GM12878 (cell line): ENCODE data around the gene UBE2G2. TPM values are rescaled to one million over a fixed set of nuclear protein-coding genes. Genes with fewer than 3 reads are reported as not detected.

Source experiments
- ATAC-seq: fragments of 200-7000 bp; cut with Tn5 transposase; 3 replicates; pipeline ENCODE4 v1.9.1; 2020; ENCODE audit warnings: mild to moderate bottlenecking, moderate library complexity
- BruUV-seq: library from RNA; stranded (reverse); fragments of 400-500 nt; replicated peaks from 2 replicates; lab custom pipeline; 2021; lab: Mats Ljungman, UMichigan
- CTCF ChIA-PET: fragments of 300-600 bp; sonication (Branson Sonifier 250); formaldehyde crosslinking; extraction: SDS; loops from one replicate; lab custom pipeline; 2021; ENCODE audit warnings: inconsistent platforms; lab: Yijun Ruan, JAX
- POLR2A ChIA-PET: fragments of 350-600 bp; formaldehyde crosslinking; extraction: SDS; loops from one replicate; lab custom pipeline; 2021; ENCODE audit warnings: inconsistent platforms; lab: Charles Lee
- RAD21 ChIA-PET: fragments of 300-600 bp; sonication (Branson Sonifier 250); formaldehyde crosslinking; loops from one replicate; lab custom pipeline; 2023; ENCODE audit warnings: antibody characterized with exemption; ENCODE audit not compliant: unreplicated experiment; lab: Charles Lee
- SMC1A ChIA-PET: fragments of 300-600 bp; sonication (Branson Sonifier 250); formaldehyde crosslinking; loops from one replicate; lab custom pipeline; 2023; ENCODE audit not compliant: unreplicated experiment, uncharacterized antibody; lab: Charles Lee
- DNase-seq: peaks from one replicate; pipeline ENCODE4 v3.0.0-alpha.2; 2011; ENCODE audit warnings: low read depth, low spot score
- FAIRE-seq: peaks from 3 replicates; lab custom pipeline; 2011; peaks lifted over from hg19 to GRCh38; lab: Jason Lieb, UNC
- H2AFZ ChIP-seq: 2 replicates; pipeline ENCODE4 v1.6.0; 2011; ENCODE audit warnings: low read depth, low read length, control low read depth; ENCODE audit not compliant: control insufficient read depth
- H3K27ac ChIP-seq: 2 replicates; pipeline ENCODE4 v1.5.1; 2011; ENCODE audit warnings: control low read depth; ENCODE audit not compliant: control insufficient read depth, insufficient read depth
- H3K27me3 ChIP-seq, 2 experiments: replicated peaks in 1 of 2; 2 replicates each; pipeline versions ENCODE4 v1.6.0 to v1.6.1; 2011; ENCODE audit warnings: low read length in 1 of 2; ENCODE audit not compliant: control insufficient read depth in 2 of 2, insufficient read depth in 2 of 2
- H3K36me3 ChIP-seq, 2 experiments: 2 replicates each; pipeline ENCODE4 v1.5.1; 2011; ENCODE audit warnings: low read length in 1 of 2; ENCODE audit not compliant: control insufficient read depth in 2 of 2, insufficient read depth in 2 of 2
- H3K4me1 ChIP-seq: 2 replicates; pipeline ENCODE4 v1.6.1; 2011; ENCODE audit warnings: mild to moderate bottlenecking, low read length, moderate library complexity, mixed read lengths; ENCODE audit not compliant: control insufficient read depth, insufficient read depth
- H3K4me2 ChIP-seq: 2 replicates; pipeline ENCODE4 v1.6.0; 2011; ENCODE audit warnings: control low read depth; ENCODE audit not compliant: control insufficient read depth, insufficient read depth
- H3K4me3 ChIP-seq: fragments of 200-600 bp; sonication (generic); 2 replicates; pipeline ENCODE4 v1.5.1; 2016
- H3K79me2 ChIP-seq: 2 replicates; pipeline ENCODE4 v1.6.0; 2011; ENCODE audit warnings: low read length; ENCODE audit not compliant: control insufficient read depth, insufficient read depth
- H3K9ac ChIP-seq: 2 replicates; pipeline ENCODE4 v1.8.0; 2011; ENCODE audit warnings: low read length, control low read depth, mixed read lengths; ENCODE audit not compliant: control insufficient read depth, insufficient read depth
- H3K9me3 ChIP-seq: replicated peaks from 3 replicates; pipeline ENCODE4 v1.5.1; 2011; ENCODE audit warnings: mild to moderate bottlenecking, low read length; ENCODE audit not compliant: control insufficient read depth, insufficient read depth
- H4K20me1 ChIP-seq: 2 replicates; pipeline ENCODE4 v1.6.0; 2011; ENCODE audit not compliant: control insufficient read depth, insufficient read depth
- HDAC6 ChIP-seq: fragments of 200-600 bp; sonication (generic); IDR thresholded peaks from one replicate; pipeline ENCODE4 v1.8.0; 2017; ENCODE audit warnings: antibody characterized with exemption; ENCODE audit not compliant: unreplicated experiment
- IKZF1 ChIP-seq: fragments of 450-650 bp; conservative IDR thresholded peaks from 2 replicates; pipeline ENCODE4 v1.6.1; 2017; ENCODE audit warnings: antibody characterized with exemption, mild to moderate bottlenecking
- NFYB ChIP-seq: IDR thresholded peaks from 2 replicates; pipeline ENCODE4 v1.6.1; 2011; ENCODE audit warnings: low read depth, mild to moderate bottlenecking, low read length, improper control_type of control experiment, moderate library complexity; ENCODE audit not compliant: insufficient read depth
- NRF1 ChIP-seq: conservative IDR thresholded peaks from 2 replicates; pipeline ENCODE4 v1.6.1; 2011; ENCODE audit warnings: mild to moderate bottlenecking, low read depth, low read length, improper control_type of control experiment
- PAX5 ChIP-seq: IDR thresholded peaks from 2 replicates; pipeline ENCODE4 v1.6.1; 2011; ENCODE audit warnings: low read depth, low read length, borderline replicate concordance
- RCOR1 ChIP-seq: conservative IDR thresholded peaks from 2 replicates; pipeline ENCODE4 v1.6.1; 2012; ENCODE audit warnings: low read depth, low read length, improper control_type of control experiment
- SIN3A ChIP-seq: IDR thresholded peaks from 2 replicates; pipeline ENCODE4 v1.6.1; 2012; ENCODE audit warnings: low read depth, low read length, improper control_type of control experiment
- SMAD5 ChIP-seq: IDR thresholded peaks from 2 replicates; pipeline ENCODE4 v1.6.1; 2016; ENCODE audit warnings: antibody characterized with exemption, low read depth
- STAT1 ChIP-seq: fragments of 450-650 bp; conservative IDR thresholded peaks from 2 replicates; pipeline ENCODE4 v1.6.1; 2014; ENCODE audit warnings: antibody characterized with exemption, mild to moderate bottlenecking
- ZNF384 ChIP-seq: IDR thresholded peaks from 2 replicates; pipeline ENCODE4 v1.6.1; 2012; ENCODE audit warnings: low read depth, mild to moderate bottlenecking, low read length, improper control_type of control experiment, borderline replicate concordance
- WGBS: methylation state at CpG from one replicate; pipeline ENCODE4 v1.1.6; 2016; ENCODE audit warnings: low lambda C conversion rate; ENCODE audit not compliant: insufficient replicate concordance, insufficient coverage; ENCODE audit errors: missing lambda C conversion rate; 5-methylcytosine and 5-hydroxymethylcytosine counted together
- in situ Hi-C: fragments of 300-500 bp; cut with MboI; formaldehyde crosslinking; loops from 9 replicates; pipeline ENCODE4 v1.14.3; 2018; ENCODE audit warnings: mixed read lengths
- intact Hi-C: fragments of 100-400 bp; cut with micrococcal nuclease; formaldehyde crosslinking; loops from one replicate; pipeline ENCODE4 v1.14.2; 2022; ENCODE audit not compliant: unreplicated experiment
- polyA plus RNA-seq, 11 experiments: library from polyadenylated mRNA; depleted of rRNA in 4 of 11; unstranded in 6 of 11; stranded (reverse) in 5 of 11; fragments of >200 nt; fragmentation: Nextera tagmentation in 4 of 11; fragmentation: Illumina TruSeq in 1 of 11; extraction: Ambion mirVana in 4 of 11; extraction: Trizol in 1 of 11; gene quantifications; 1 replicate in 1 of 11; 2 replicates in 10 of 11; pipeline versions ENCODE4 v1.2.1 to v1.2.3, GENCODE V29; 2011 to 2016; ENCODE audit warnings: inconsistent platforms in 2 of 11, missing spikeins in 2 of 11, low read depth in 1 of 11
- total RNA-seq, 4 experiments: library from RNA; depleted of rRNA in 3 of 4; stranded (reverse); fragments of >200 nt in 3 of 4; fragmentation: Illumina TruSeq in 1 of 4; extraction: Trizol in 1 of 4; gene quantifications; 2 replicates each; pipeline versions ENCODE4 v1.2.1 to v1.2.3, GENCODE V29; 2013 to 2021
- TF ChIP-seq, protein P1 (sequence below), 3 experiments: IDR thresholded peaks in 2 of 3; conservative IDR thresholded peaks in 1 of 3; 2 replicates each; pipeline ENCODE4 v1.5.1; 2011; ENCODE audit warnings: low read depth in 3 of 3, low read length in 3 of 3, mild to moderate bottlenecking in 3 of 3, control low read depth in 2 of 3, moderate library complexity in 2 of 3, inconsistent platforms in 1 of 3, mixed read lengths in 1 of 3; ENCODE audit not compliant: control insufficient read depth in 2 of 3, insufficient read depth in 1 of 3; ENCODE audit errors: extremely low read depth in 1 of 3
- TF ChIP-seq, protein P2 (sequence below): fragments of 450-650 bp; formaldehyde crosslinking; IDR thresholded peaks from 2 replicates; pipeline ENCODE4 v1.4.0; 2022; ENCODE audit warnings: mild to moderate bottlenecking, moderate library complexity
- TF ChIP-seq, protein P3 (sequence below): IDR thresholded peaks from 2 replicates; pipeline ENCODE4 v1.6.1; 2012; ENCODE audit warnings: low read depth, low read length, improper control_type of control experiment

Gene UBE2G2
- total and polyA plus RNA-seq, 10 of the 15 experiments (the other 5 are each of a cell fraction or from before 2014, with no cell fraction given) = 27.0 to 139 (median 75.9) TPM

DNA sequence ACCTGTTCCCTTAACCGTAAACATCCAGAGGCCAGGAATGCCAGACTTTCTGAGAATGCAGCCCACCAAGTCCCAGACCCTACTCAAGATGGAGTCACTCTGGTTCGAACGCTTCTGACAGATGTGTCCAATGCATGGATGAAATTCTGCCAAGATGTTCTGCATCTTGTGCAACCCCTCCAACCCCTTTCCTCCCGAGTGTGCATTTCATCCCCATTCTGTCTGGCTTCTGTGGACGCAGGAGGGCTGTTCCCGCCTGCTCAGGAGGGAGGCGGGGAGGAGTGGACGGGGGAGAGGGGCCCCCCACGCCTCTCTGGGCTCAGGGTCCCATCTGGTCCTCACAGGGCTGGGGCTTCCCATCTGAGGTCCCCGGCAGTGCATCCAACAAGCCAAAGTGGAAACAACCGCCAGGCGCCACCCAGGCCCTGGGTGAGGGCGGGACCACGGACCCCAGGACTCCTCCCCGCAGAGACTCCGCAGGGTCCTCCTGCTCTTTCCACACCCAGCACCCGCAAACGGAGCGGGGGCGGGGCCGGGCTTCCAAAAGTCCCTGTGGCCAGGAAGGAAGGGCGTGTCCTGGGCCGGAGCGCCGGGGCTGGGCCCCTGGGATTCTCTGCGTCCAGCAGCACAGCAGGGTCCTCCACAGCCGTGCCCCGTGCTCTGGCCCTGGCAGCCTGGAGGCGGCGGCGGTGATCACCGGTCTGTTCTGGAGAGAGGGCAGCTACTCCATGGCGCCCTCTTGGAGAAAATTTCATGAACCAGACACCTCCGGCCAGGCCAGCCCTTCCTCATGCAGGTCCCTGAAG lies 44.0 kb upstream of the UBE2G2 start (continued):
- TF ChIP-seq, protein P1, sequence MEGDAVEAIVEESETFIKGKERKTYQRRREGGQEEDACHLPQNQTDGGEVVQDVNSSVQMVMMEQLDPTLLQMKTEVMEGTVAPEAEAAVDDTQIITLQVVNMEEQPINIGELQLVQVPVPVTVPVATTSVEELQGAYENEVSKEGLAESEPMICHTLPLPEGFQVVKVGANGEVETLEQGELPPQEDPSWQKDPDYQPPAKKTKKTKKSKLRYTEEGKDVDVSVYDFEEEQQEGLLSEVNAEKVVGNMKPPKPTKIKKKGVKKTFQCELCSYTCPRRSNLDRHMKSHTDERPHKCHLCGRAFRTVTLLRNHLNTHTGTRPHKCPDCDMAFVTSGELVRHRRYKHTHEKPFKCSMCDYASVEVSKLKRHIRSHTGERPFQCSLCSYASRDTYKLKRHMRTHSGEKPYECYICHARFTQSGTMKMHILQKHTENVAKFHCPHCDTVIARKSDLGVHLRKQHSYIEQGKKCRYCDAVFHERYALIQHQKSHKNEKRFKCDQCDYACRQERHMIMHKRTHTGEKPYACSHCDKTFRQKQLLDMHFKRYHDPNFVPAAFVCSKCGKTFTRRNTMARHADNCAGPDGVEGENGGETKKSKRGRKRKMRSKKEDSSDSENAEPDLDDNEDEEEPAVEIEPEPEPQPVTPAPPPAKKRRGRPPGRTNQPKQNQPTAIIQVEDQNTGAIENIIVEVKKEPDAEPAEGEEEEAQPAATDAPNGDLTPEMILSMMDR (IDR thresholded peaks at IDR 0.05 in 2 of 3, conservative IDR thresholded peaks at IDR 0.05 in 1 of 3; ENCODE audit: control insufficient read depth in 2 of 3, extremely low read depth in 1 of 3, insufficient read depth in 1 of 3, low read depth in 3 of 3, low read length in 3 of 3) = peak; percentile 18 to 32 (median 27); a peak in 4 of 6 replicates
- TF ChIP-seq STAT1 (no peak), IKZF1 (peak; percentile 60; the same call in 1 of the 2 replicates)
- TF ChIP-seq, all 136 proteins: peak for 9

DNA sequence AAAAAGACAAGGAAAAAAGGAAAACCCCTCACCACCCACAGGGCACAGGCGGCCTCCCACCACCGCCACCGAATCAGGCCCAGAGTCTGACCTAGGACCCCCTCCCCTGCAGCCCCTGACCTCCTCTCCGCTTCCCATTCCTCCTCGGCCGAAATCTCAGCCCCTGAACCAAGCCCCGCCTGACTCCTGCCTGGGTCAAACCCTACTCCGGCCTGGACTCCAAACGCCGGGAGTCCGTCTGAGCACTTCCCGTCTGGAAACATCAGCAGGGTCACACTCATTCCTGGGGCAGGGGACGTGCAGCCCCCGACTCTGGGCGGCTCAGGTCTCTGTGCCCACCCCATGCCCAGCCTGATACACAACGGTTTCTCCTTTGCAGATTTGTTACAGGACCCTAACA lies 42.6 kb upstream of the UBE2G2 start:
- Histone ChIP-seq H3K4me1 (no peaks in the 10 kb centered on the region; the same call in 1 of the 2 replicates), H3K79me2 (no peaks in the 10 kb centered on the region), H3K27me3 (no peaks in the 10 kb centered on the region; a peak in 2 of 4 replicates), H3K4me3 (no peak overlapping the region), H3K9me3 (no peaks in the 10 kb centered on the region), H3K27ac (no peak overlapping the region), H3K4me2 (no peak overlapping the region), H3K36me3 (peaks cover 0 to 4% of the 10 kb centered on the region in 2 experiments; a peak in 2 of 4 replicates), H3K9ac (no peak overlapping the region), H4K20me1 (no peaks in the 10 kb centered on the region), H2AFZ (no peak overlapping the region)
- SMC1A ChIA-PET = no interaction called here
- CTCF ChIA-PET = no interaction called here
- no TSS peak for BruUV-seq
- intact Hi-C loops (no loop called here), in situ Hi-C loops (no loop called here)
- FAIRE-seq (no peak), ATAC-seq (no peak), DNase-seq (no peak)
- RAD21 ChIA-PET = no interaction called here
- POLR2A ChIA-PET = interaction anchor here (0.6 kb wide), 1 partner anchor 500 kb away, joined by 5 read pairs; no protein-coding TSS in a partner anchor
- WGBS = 64% methylated on average over 16 of the region's 16 CpGs
- no peak for TF ChIP-seq SMAD5
- no peak for TF ChIP-seq ZNF384
- no peak for TF ChIP-seq SIN3A
- TF ChIP-seq, protein P2, sequence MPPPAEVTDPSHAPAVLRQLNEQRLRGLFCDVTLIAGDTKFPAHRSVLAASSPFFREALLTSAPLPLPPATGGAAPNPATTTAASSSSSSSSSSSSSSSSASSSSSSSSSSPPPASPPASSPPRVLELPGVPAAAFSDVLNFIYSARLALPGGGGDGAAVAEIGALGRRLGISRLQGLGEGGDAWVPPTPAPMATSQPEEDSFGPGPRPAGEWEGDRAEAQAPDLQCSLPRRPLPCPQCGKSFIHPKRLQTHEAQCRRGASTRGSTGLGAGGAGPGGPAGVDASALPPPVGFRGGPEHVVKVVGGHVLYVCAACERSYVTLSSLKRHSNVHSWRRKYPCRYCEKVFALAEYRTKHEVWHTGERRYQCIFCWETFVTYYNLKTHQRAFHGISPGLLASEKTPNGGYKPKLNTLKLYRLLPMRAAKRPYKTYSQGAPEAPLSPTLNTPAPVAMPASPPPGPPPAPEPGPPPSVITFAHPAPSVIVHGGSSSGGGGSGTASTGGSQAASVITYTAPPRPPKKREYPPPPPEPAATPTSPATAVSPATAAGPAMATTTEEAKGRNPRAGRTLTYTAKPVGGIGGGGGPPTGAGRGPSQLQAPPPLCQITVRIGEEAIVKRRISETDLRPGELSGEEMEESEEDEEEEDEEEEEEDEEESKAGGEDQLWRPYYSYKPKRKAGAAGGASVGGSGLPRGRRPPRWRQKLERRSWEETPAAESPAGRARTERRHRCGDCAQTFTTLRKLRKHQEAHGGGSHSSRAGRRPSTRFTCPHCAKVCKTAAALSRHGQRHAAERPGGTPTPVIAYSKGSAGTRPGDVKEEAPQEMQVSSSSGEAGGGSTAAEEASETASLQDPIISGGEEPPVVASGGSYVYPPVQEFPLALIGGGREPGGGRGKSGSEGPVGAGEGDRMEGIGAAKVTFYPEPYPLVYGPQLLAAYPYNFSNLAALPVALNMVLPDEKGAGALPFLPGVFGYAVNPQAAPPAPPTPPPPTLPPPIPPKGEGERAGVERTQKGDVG (CRISPR knock-in tag) = no peak
- TF ChIP-seq RCOR1 = no peak
- TF ChIP-seq NRF1 = no peak
- TF ChIP-seq NFYB = no peak
- no peak for TF ChIP-seq HDAC6
- no peak for TF ChIP-seq PAX5
- TF ChIP-seq, protein P3, sequence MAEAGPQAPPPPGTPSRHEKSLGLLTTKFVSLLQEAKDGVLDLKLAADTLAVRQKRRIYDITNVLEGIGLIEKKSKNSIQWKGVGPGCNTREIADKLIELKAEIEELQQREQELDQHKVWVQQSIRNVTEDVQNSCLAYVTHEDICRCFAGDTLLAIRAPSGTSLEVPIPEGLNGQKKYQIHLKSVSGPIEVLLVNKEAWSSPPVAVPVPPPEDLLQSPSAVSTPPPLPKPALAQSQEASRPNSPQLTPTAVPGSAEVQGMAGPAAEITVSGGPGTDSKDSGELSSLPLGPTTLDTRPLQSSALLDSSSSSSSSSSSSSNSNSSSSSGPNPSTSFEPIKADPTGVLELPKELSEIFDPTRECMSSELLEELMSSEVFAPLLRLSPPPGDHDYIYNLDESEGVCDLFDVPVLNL = no peak
